ENCODE data around the gene PNP.
A peak's percentile ranks its signal among the peaks of the same experiment; 100 is the strongest.

PNP gene

DNA sequence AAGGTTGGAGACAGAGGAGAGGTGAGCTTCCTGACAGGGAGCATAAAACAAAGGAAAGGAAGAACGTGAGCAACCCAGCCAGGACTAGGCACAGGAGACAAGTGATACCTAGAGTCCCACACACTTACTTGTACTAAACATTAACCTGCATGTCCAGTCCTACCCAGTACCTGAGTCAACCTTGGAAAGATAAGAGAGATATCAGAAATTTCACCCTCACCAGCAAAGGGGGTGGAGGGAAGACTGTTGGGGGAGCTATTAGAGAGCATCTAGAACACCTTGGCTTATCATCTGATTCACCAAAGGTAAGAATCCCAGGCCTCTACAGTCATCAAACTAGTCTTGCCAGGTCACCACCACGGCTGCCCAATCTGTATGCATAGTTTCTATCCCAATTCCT lies 44.4 kb upstream of the PNP start:
- H3K36me3 ChIP-seq (ENCODE audit: control insufficient read depth in 1 of 2, insufficient read depth in 2 of 2, low read depth in 1 of 2, low read length in 2 of 2), result no peaks in the 10 kb centered on the region
- no peak for DNase-seq
- H3K18ac ChIP-seq (ENCODE audit: low read depth in 1 of 2, low read length in 2 of 2), result no peak overlapping the region
- no peak overlapping the region for H3K23ac ChIP-seq (ENCODE audit: low read length in 2 of 2)
- no peak overlapping the region for H4K91ac ChIP-seq (ENCODE audit: low read length)
- peaks cover 3% of the 10 kb centered on the region for H3K4me1 ChIP-seq (ENCODE audit: control insufficient read depth, insufficient read depth, low read depth, low read length)
- H2AK5ac ChIP-seq (ENCODE audit: low read length, severe bottlenecking), result no peak overlapping the region
- no peak overlapping the region for H4K8ac ChIP-seq (ENCODE audit: low read length)
- H2BK5ac ChIP-seq (ENCODE audit: low read depth, low read length, poor library complexity, severe bottlenecking), result no peak overlapping the region
- no peaks in the 10 kb centered on the region for H3K27me3 ChIP-seq (ENCODE audit: control insufficient read depth in 1 of 2, insufficient read depth in 1 of 2, low read length in 2 of 2)
- no peak overlapping the region for H3K4me2 ChIP-seq (ENCODE audit: low read length, poor library complexity, severe bottlenecking)
- no peak overlapping the region for H3K9ac ChIP-seq (ENCODE audit: low read length)
- H3K4ac ChIP-seq (ENCODE audit: low read depth in 1 of 2, low read length in 2 of 2), result no peak overlapping the region
- no peaks in the 10 kb centered on the region for H3K9me3 ChIP-seq (ENCODE audit: control insufficient read depth, low read length)
- H2BK12ac ChIP-seq (ENCODE audit: low read length in 2 of 2), result no peak overlapping the region
- H3K79me1 ChIP-seq (replicated peaks; ENCODE audit: low read length, poor library complexity, severe bottlenecking), result no peaks in the 10 kb centered on the region
- H3K14ac ChIP-seq (ENCODE audit: low read length in 2 of 2), result no peak overlapping the region
- no peak overlapping the region for H2AFZ ChIP-seq (ENCODE audit: low read depth, low read length)
- H3K4me3 ChIP-seq (ENCODE audit: insufficient read depth in 1 of 2, low read depth in 1 of 2, low read length in 2 of 2), result no peak overlapping the region
- no peak overlapping the region for H2BK120ac ChIP-seq (ENCODE audit: low read depth, low read length)
- H3K27ac ChIP-seq (ENCODE audit: low read length, poor library complexity, severe bottlenecking), result no peak overlapping the region
- no peak overlapping the region for H2BK15ac ChIP-seq (ENCODE audit: low read depth, poor library complexity, severe bottlenecking)
- 52% methylated on average over 1 of the region's 2 CpGs for WGBS

DNA sequence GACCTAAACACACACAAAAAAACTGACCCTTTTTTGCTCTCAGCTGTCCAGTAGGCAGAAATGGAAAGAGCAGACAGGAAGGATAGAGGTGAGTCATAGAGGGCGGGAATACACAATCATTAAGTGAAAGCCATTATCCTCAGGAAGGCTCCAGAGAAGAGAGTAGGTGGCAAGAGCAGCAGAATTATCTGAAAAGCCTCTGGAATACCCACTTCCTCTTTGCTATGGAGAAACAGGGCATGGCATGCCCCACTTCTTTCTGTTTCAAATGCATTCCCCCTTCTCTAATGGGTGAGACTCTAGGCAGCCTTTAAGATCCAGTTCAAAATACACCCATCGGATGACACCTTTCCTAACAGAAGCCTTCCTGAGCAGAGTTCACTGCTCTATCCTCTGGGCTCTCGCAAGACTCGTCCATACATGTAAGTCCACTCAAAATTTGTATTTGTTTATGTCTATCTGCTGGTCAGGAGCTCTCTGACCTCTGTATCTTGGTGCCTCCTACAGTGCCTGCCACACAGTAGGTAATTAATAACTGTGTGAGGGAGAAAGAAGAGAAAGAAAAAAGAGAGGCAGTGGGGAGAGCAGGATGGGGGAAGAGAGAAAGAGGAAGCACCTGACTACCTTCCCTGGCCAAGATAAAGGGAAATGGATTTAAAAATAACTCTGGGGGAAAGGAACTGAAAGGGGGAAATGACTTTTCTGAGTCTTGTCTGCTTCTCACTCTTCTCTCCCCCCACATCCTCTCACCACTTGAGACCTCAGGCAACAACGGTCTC lies 41.8 kb upstream of the PNP start:
- Histone ChIP-seq H3K36me3 (ENCODE audit: control insufficient read depth in 1 of 2, insufficient read depth in 2 of 2, low read depth in 1 of 2, low read length in 2 of 2) (no peaks in the 10 kb centered on the region), H3K27me3 (ENCODE audit: control insufficient read depth in 1 of 2, insufficient read depth in 1 of 2, low read length in 2 of 2) (no peaks in the 10 kb centered on the region), H2BK15ac (ENCODE audit: low read depth, poor library complexity, severe bottlenecking) (no peak overlapping the region), H3K4ac (ENCODE audit: low read depth in 1 of 2, low read length in 2 of 2) (peak overlapping the region; percentile 69 to 73), H2AFZ (ENCODE audit: low read depth, low read length) (peak overlapping the region; percentile 47), H2AK5ac (ENCODE audit: low read length, severe bottlenecking) (no peak overlapping the region), H4K8ac (ENCODE audit: low read length) (peak overlapping the region; percentile 61), H4K91ac (ENCODE audit: low read length) (no peak overlapping the region), H3K18ac (ENCODE audit: low read depth in 1 of 2, low read length in 2 of 2) (peak overlapping the region; percentile 21 to 56), H3K4me1 (ENCODE audit: control insufficient read depth, insufficient read depth, low read depth, low read length) (peaks cover 3% of the 10 kb centered on the region), H3K23ac (ENCODE audit: low read length in 2 of 2) (no peak overlapping the region), H3K4me2 (ENCODE audit: low read length, poor library complexity, severe bottlenecking) (peak overlapping the region; percentile 14), H3K79me1 (replicated peaks; ENCODE audit: low read length, poor library complexity, severe bottlenecking) (no peaks in the 10 kb centered on the region), H3K9me3 (ENCODE audit: control insufficient read depth, low read length) (no peaks in the 10 kb centered on the region), H3K27ac (ENCODE audit: low read length, poor library complexity, severe bottlenecking) (peak overlapping the region; percentile 16), H3K9ac (ENCODE audit: low read length) (no peak overlapping the region), H2BK5ac (ENCODE audit: low read depth, low read length, poor library complexity, severe bottlenecking) (no peak overlapping the region), H3K14ac (ENCODE audit: low read length in 2 of 2) (no peak overlapping the region), H2BK120ac (ENCODE audit: low read depth, low read length) (peak overlapping the region; percentile 9), H2BK12ac (ENCODE audit: low read length in 2 of 2) (no peak overlapping the region), H3K4me3 (ENCODE audit: insufficient read depth in 1 of 2, low read depth in 1 of 2, low read length in 2 of 2) (no peak overlapping the region)
- WGBS, result 62% methylated on average over 3 of the region's 5 CpGs
- DNase-seq, result peak; percentile 76

DNA sequence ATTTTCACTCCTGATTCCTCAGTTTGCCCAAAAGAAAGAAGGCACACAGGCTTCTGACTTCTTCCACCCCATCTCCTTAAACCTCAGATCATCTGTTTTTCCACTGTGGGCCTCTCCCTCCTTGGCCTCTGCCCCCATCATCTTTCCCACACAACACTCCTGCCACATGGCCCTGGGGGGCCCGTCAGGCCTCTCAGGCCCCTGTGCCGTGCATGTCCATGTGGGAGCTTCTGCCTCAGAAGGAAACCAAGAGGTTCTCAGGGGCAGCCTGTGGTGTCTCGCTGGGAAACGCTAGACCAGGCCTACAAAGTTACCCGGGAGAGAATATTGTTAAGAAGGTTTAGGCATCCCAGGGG lies 41.2 kb upstream of the PNP start:
- Histone ChIP-seq H3K27me3 (ENCODE audit: control insufficient read depth in 1 of 2, insufficient read depth in 1 of 2, low read length in 2 of 2) (no peaks in the 10 kb centered on the region), H3K18ac (ENCODE audit: low read depth in 1 of 2, low read length in 2 of 2) (peak overlapping the region; percentile 18 to 56), H2BK120ac (ENCODE audit: low read depth, low read length) (peak overlapping the region; percentile 11), H2AK5ac (ENCODE audit: low read length, severe bottlenecking) (no peak overlapping the region), H3K14ac (ENCODE audit: low read length in 2 of 2) (no peak overlapping the region), H3K27ac (ENCODE audit: low read length, poor library complexity, severe bottlenecking) (no peak overlapping the region), H2AFZ (ENCODE audit: low read depth, low read length) (peak overlapping the region; percentile 29), H4K8ac (ENCODE audit: low read length) (no peak overlapping the region), H3K36me3 (ENCODE audit: control insufficient read depth in 1 of 2, insufficient read depth in 2 of 2, low read depth in 1 of 2, low read length in 2 of 2) (no peaks in the 10 kb centered on the region), H3K23ac (ENCODE audit: low read length in 2 of 2) (no peak overlapping the region), H3K4me2 (ENCODE audit: low read length, poor library complexity, severe bottlenecking) (no peak overlapping the region), H3K4ac (ENCODE audit: low read depth in 1 of 2, low read length in 2 of 2) (no peak overlapping the region), H2BK15ac (ENCODE audit: low read depth, poor library complexity, severe bottlenecking) (no peak overlapping the region), H3K79me1 (replicated peaks; ENCODE audit: low read length, poor library complexity, severe bottlenecking) (no peaks in the 10 kb centered on the region), H2BK5ac (ENCODE audit: low read depth, low read length, poor library complexity, severe bottlenecking) (no peak overlapping the region), H3K9ac (ENCODE audit: low read length) (no peak overlapping the region), H4K91ac (ENCODE audit: low read length) (no peak overlapping the region), H3K4me3 (ENCODE audit: insufficient read depth in 1 of 2, low read depth in 1 of 2, low read length in 2 of 2) (no peak overlapping the region), H2BK12ac (ENCODE audit: low read length in 2 of 2) (no peak overlapping the region), H3K4me1 (ENCODE audit: control insufficient read depth, insufficient read depth, low read depth, low read length) (peaks cover 3% of the 10 kb centered on the region), H3K9me3 (ENCODE audit: control insufficient read depth, low read length) (no peaks in the 10 kb centered on the region)
- no peak for DNase-seq
- WGBS, result 89% methylated on average over 2 of the region's 5 CpGs

DNA sequence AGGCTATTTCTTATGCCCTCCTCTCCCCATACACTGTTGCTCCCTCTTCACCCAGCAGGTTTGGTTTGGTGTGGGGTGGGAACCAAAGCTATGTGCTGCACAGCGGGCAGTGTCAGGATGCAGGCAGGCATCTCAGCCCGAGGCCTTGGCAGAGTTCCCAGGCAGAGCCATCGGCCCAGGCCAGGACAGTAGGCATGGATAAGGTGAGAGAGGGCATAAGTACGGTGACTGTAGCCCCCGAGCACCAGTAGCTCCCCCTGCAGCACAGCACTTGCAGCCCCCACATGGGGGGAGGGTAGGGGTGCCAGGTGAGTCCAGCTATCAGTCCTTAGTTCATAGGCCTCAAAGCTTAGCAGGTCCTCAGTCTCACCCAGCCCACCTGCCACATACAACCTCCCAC lies 40.4 kb upstream of the PNP start:
- no peak overlapping the region for H3K18ac ChIP-seq (ENCODE audit: low read depth in 1 of 2, low read length in 2 of 2)
- no peaks in the 10 kb centered on the region for H3K27me3 ChIP-seq (ENCODE audit: control insufficient read depth in 1 of 2, insufficient read depth in 1 of 2, low read length in 2 of 2)
- no peak overlapping the region for H3K4ac ChIP-seq (ENCODE audit: low read depth in 1 of 2, low read length in 2 of 2)
- whole genome bisulfite sequencing, result 87% methylated on average over 3 of the region's 5 CpGs
- no peak overlapping the region for H4K91ac ChIP-seq (ENCODE audit: low read length)
- no peak overlapping the region for H4K8ac ChIP-seq (ENCODE audit: low read length)
- no peak overlapping the region for H3K23ac ChIP-seq (ENCODE audit: low read length in 2 of 2)
- no peak overlapping the region for H3K4me3 ChIP-seq (ENCODE audit: insufficient read depth in 1 of 2, low read depth in 1 of 2, low read length in 2 of 2)
- H2BK5ac ChIP-seq (ENCODE audit: low read depth, low read length, poor library complexity, severe bottlenecking), result no peak overlapping the region
- H2BK12ac ChIP-seq (ENCODE audit: low read length in 2 of 2), result peak overlapping the region in 1 of 2 experiments; percentile 49
- H3K4me1 ChIP-seq (ENCODE audit: control insufficient read depth, insufficient read depth, low read depth, low read length), result peaks cover 3% of the 10 kb centered on the region
- no peak overlapping the region for H3K9ac ChIP-seq (ENCODE audit: low read length)
- no peak overlapping the region for H3K27ac ChIP-seq (ENCODE audit: low read length, poor library complexity, severe bottlenecking)
- DNase-seq, result no peak
- peak overlapping the region; percentile 23 for H2AFZ ChIP-seq (ENCODE audit: low read depth, low read length)
- no peak overlapping the region for H2AK5ac ChIP-seq (ENCODE audit: low read length, severe bottlenecking)
- no peaks in the 10 kb centered on the region for H3K36me3 ChIP-seq (ENCODE audit: control insufficient read depth in 1 of 2, insufficient read depth in 2 of 2, low read depth in 1 of 2, low read length in 2 of 2)
- H3K4me2 ChIP-seq (ENCODE audit: low read length, poor library complexity, severe bottlenecking), result no peak overlapping the region
- H3K9me3 ChIP-seq (ENCODE audit: control insufficient read depth, low read length), result no peaks in the 10 kb centered on the region
- no peak overlapping the region for H2BK15ac ChIP-seq (ENCODE audit: low read depth, poor library complexity, severe bottlenecking)
- no peaks in the 10 kb centered on the region for H3K79me1 ChIP-seq (replicated peaks; ENCODE audit: low read length, poor library complexity, severe bottlenecking)
- H3K14ac ChIP-seq (ENCODE audit: low read length in 2 of 2), result peak overlapping the region in 1 of 2 experiments; percentile 69
- no peak overlapping the region for H2BK120ac ChIP-seq (ENCODE audit: low read depth, low read length)
